ENCODE data around the gene OSBPL3.

DNA sequence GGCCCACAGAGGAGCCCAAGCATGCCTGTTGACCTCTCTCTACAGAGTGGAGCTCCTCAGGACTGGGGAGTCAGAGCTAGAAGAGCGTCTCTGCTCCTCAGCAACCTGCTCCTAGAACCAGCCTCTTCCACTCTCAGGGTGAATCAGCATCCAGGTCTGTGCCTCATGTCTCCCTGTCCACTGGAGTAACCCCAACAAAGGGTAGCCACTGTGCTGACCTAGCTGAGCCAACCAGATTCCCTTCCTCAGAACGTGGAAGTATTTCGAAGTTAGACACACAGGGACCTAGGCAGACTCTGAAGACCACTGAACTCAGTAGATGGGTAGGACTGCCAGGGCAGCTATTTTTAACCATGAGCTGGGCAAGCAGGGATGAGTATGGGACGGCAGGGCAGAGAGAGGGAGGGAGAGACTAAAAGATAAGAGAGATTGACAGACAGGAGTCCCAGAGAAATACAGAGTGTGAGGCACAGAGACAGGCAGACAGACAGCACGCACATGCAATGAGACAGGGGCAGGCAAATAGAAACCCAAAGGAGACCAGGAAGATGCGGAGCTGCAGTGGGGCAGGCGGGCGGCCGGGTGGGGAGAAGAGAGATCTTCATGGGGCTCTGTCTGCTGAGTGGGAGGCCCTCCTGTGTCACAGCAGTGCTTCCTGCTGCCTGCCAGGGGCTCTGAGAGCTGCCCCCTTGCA, 56.7 kb downstream of the OSBPL3 start:
- TF ChIP-seq, protein P1, sequence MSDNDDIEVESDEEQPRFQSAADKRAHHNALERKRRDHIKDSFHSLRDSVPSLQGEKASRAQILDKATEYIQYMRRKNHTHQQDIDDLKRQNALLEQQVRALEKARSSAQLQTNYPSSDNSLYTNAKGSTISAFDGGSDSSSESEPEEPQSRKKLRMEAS (IDR thresholded peaks at IDR 0.05), result no peak
- TF ChIP-seq EP300 (IDR thresholded peaks at IDR 0.05; ENCODE audit: borderline replicate concordance) (no peak), FOXM1 (IDR thresholded peaks at IDR 0.05; ENCODE audit: borderline replicate concordance, low read depth) (no peak), TAF1 (IDR thresholded peaks at IDR 0.05; ENCODE audit: low read depth) (no peak), EGR1 (IDR thresholded peaks at IDR 0.05) (no peak), CEBPB (IDR thresholded peaks at IDR 0.05) (no peak)
- TF ChIP-seq, protein P2, sequence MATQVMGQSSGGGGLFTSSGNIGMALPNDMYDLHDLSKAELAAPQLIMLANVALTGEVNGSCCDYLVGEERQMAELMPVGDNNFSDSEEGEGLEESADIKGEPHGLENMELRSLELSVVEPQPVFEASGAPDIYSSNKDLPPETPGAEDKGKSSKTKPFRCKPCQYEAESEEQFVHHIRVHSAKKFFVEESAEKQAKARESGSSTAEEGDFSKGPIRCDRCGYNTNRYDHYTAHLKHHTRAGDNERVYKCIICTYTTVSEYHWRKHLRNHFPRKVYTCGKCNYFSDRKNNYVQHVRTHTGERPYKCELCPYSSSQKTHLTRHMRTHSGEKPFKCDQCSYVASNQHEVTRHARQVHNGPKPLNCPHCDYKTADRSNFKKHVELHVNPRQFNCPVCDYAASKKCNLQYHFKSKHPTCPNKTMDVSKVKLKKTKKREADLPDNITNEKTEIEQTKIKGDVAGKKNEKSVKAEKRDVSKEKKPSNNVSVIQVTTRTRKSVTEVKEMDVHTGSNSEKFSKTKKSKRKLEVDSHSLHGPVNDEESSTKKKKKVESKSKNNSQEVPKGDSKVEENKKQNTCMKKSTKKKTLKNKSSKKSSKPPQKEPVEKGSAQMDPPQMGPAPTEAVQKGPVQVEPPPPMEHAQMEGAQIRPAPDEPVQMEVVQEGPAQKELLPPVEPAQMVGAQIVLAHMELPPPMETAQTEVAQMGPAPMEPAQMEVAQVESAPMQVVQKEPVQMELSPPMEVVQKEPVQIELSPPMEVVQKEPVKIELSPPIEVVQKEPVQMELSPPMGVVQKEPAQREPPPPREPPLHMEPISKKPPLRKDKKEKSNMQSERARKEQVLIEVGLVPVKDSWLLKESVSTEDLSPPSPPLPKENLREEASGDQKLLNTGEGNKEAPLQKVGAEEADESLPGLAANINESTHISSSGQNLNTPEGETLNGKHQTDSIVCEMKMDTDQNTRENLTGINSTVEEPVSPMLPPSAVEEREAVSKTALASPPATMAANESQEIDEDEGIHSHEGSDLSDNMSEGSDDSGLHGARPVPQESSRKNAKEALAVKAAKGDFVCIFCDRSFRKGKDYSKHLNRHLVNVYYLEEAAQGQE (IDR thresholded peaks at IDR 0.05; ENCODE audit: low read depth), result no peak
